ENCODE results near the gene PRTG. TPM values are rescaled to one million over a fixed set of nuclear protein-coding genes. Genes with fewer than 3 reads are reported as not detected.

PRTG gene
- total and polyA plus RNA-seq, 2 of the 13 experiments (the other 11 are each of a cell fraction or from before 2014, with no cell fraction given), result 13.2 to 22.3 TPM

- TF ChIP-seq ZNF441 (CRISPR knock-in tag; IDR thresholded peaks at IDR 0.05; ENCODE audit: borderline replicate concordance) (0 out of 2 replicates have a peak, but pooled peaks have one; percentile 15), TOPORS (CRISPR knock-in tag; IDR thresholded peaks at IDR 0.05) (no peak), CTCF (CRISPR knock-in tag; IDR thresholded peaks at IDR 0.05) (0 out of 2 replicates have a peak, but pooled peaks have one; percentile 21), SAP130 (CRISPR knock-in tag; IDR thresholded peaks at IDR 0.05; ENCODE audit: low read depth) (peak; percentile 56; the same call in 1 of the 2 replicates), ZNF784 (CRISPR knock-in tag; IDR thresholded peaks at IDR 0.05; ENCODE audit: borderline replicate concordance) (no peak), ZSCAN30 (CRISPR knock-in tag; IDR thresholded peaks at IDR 0.05) (no peak)
Observed at GRCh38 chr15:55741833-55742497, 987 bp downstream of the PRTG start (continued).

GRCh38 chr15:55740981-55741832 is 1.7 kb downstream of the PRTG start:
- H3K27ac ChIP-seq (ENCODE audit: extremely low read length, insufficient read depth, low read length), result peak overlapping the region; percentile 82
- H3K9me3 ChIP-seq (ENCODE audit: low read length), result no peaks in the 10 kb centered on the region
- H3K4me2 ChIP-seq (ENCODE audit: low read depth, low read length), result peak overlapping the region; percentile 82
- no peaks in the 10 kb centered on the region for H3K27me3 ChIP-seq (ENCODE audit: control insufficient read depth in 1 of 2, insufficient read depth in 2 of 2, low read length in 2 of 2)
- no peak for FAIRE-seq
- no TSS peak for BruUV-seq (replicated peaks)
- TF ChIP-seq ZNF138 (CRISPR knock-in tag; IDR thresholded peaks at IDR 0.05; ENCODE audit: low read depth), result no peak
- TF ChIP-seq NR0B2 (CRISPR knock-in tag; IDR thresholded peaks at IDR 0.05), result no peak
- 0 out of 2 replicates have a peak, but pooled peaks have one; percentile 6 for TF ChIP-seq REL (CRISPR knock-in tag; conservative IDR thresholded peaks at IDR 0.05)
- peaks cover 22% of the 10 kb centered on the region for H3K79me2 ChIP-seq (ENCODE audit: insufficient read depth, low read length)
- ATAC-seq, result peak; percentile 35
- intact Hi-C loops (cut with micrococcal nuclease; ENCODE audit: unreplicated experiment) (no loop called here), in situ Hi-C loops (cut with HindIII; ENCODE audit: extremely low pct_ligation_motif_present, low pct_unique_long_range_greater_than_20kb) (no loop called here)
- no peak for DNase-seq (ENCODE audit: low spot score)
- ChIA-PET CTCF (ENCODE audit: low intra/inter-chr PET ratio, low total read pairs) (no interaction called here), POLR2A (no interaction called here)
- peaks cover 49% of the 10 kb centered on the region for H3K4me1 ChIP-seq (ENCODE audit: insufficient read depth, low read length)
- H4K20me1 ChIP-seq (ENCODE audit: insufficient read depth, low read length), result no peaks in the 10 kb centered on the region; the same call in 1 of the 2 replicates
- no peak overlapping the region for H2AFZ ChIP-seq (ENCODE audit: low read length)
- WGBS (ENCODE audit: low lambda C conversion rate), result 30% methylated on average over 21 of the region's 21 CpGs
- peaks cover 0 to 5% of the 10 kb centered on the region in 2 experiments; a peak in 1 of 5 replicates for H3K36me3 ChIP-seq (replicated peaks in 1 of 2; ENCODE audit: control insufficient read depth in 1 of 2, insufficient read depth in 2 of 2, low read length in 2 of 2)
- H3K4me3 ChIP-seq (replicated peaks in 1 of 3; ENCODE audit: insufficient read depth in 1 of 3, low read depth in 2 of 3, low read length in 3 of 3), result peak overlapping the region; percentile 73 to 81 (median 79)
- peak overlapping the region; percentile 77 for H3K9ac ChIP-seq (ENCODE audit: insufficient read depth, low read depth, low read length)

Data from HepG2 (cell line).